ENCODE results near the gene CENPO.

CENPO gene

GRCh38 chr2:24866946-24867345 is 73.7 kb downstream of the CENPO start:
- DNase-seq: no peak

DNA sequence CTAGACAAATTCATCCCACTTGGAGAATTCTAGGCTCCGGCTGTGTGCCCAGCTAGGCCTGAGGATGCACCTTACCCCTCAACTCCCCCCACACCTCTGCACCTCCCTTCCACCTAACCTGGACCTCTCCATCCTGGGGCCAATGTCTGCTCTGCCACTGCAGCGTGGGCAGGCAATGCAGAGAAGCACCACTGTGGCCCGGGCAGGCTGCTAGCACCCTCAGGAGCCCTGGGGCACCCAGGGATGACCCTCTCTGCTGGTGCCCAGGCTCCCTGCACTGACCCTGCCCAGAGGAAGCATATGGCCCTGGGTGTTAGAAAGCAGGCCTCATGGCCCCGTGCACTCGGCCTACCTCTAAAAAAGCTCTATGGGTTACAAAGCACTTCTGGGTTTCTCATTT is 77.2 kb downstream of the CENPO start:
- no peak for DNase-seq

- DNase-seq: no peak
Observed at GRCh38 chr2:24870891-24871705, 77.9 kb downstream of the CENPO start.

- DNase-seq: no peak
Observed at GRCh38 chr2:24871852-24872333, 78.7 kb downstream of the CENPO start.
